Measurements from ENCODE around the gene ZDHHC7. TPM values are rescaled to one million over a fixed set of nuclear protein-coding genes. Genes with fewer than 3 reads are reported as not detected.

The ZDHHC7 gene
- total RNA-seq, 2 experiments from 2014 or later: 25.1 to 27.8 TPM

DNA sequence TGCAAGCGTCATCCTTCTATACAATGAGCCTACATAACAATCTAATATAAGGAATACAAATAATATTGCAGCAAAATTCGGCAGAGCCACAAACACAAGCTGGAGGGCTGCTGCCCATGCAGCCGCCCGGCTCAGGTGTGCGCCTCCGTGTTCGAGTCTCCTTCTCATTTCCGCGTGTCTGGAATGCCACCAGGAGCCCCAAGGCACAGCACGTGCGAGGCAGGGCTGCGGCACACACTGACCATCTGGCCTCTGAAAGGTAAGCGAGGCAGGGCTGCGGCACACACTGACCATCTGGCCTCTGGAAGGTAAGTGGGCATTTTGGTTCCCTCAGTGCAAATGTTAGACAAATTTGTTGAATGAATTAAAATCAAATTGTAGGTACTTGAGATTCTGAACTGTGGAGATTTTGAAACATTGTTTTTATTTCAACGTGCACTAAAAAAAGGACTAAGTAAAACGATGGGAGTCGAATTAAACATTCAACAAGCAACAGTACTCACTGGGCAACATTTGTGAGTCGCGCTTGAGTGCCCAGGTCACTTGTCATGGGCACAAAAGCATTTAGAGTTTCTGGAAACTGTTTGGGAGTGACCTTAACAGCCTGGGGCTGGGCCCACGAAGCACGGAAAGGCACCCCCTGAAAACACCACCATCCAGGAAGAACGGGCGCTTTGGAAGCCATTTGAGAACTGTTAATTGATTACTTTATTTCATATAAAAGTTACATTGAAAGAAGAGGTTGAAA lies 37.4 kb downstream of the ZDHHC7 start:
- Mint-ChIP-seq H3K9me3 (ENCODE audit: low read depth) (no peaks in the 10 kb centered on the region), H3K27ac (no peak overlapping the region), H3K4me1 (peaks cover 4% of the 10 kb centered on the region), H3K4me3 (no peak overlapping the region), H3K36me3 (ENCODE audit: low read depth) (peaks cover 16% of the 10 kb centered on the region), H3K27me3 (no peaks in the 10 kb centered on the region)
- ChIA-PET POLR2A (no interaction called here), CTCF (interaction anchor here (1.3 to 8.0 kb wide), 3 partner anchors 22 to 235 kb away, joined by 4 to 108 read pairs (median 34); no protein-coding TSS in a partner anchor)
- no peak for ATAC-seq
- DNase-seq: no peak
- intact Hi-C loops (cut with DNase I, micrococcal nuclease): loop anchor here (5.0 kb wide), 3 partner anchors 152 to 302 kb away; no protein-coding TSS in a partner anchor

DNA sequence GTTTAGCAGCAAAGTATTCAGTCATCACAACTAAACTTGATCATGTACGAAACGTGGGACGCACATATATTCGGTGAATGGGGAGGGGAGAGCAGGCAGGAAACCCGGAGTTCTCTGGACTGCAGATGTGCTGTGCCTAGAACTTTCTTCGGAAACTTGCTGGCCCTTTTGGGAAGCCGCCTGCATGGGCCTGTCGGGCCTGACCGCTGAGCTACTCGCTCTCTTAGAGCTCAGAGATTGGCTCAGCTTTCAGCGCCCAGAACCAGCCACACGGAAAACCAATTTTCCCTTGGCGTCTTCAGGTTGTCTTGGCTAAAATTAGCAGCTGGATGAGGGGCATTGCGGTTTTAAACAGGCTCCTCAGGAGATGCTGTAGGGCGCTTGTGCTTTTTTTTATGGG lies 38.1 kb downstream of the ZDHHC7 start:
- no peaks in the 10 kb centered on the region for H3K27me3 Mint-ChIP-seq
- no peak overlapping the region for H3K27ac Mint-ChIP-seq
- ChIA-PET POLR2A (no interaction called here), CTCF (interaction anchor here (0.7 to 8.0 kb wide), 4 partner anchors 21 to 234 kb away, joined by 3 to 108 read pairs (median 19); no protein-coding TSS in a partner anchor)
- ATAC-seq: no peak
- DNase-seq: no peak
- no peaks in the 10 kb centered on the region for H3K9me3 Mint-ChIP-seq (ENCODE audit: low read depth)
- intact Hi-C loops (cut with DNase I, micrococcal nuclease): loop anchor here (5.0 kb wide), 3 partner anchors 151 to 301 kb away; no protein-coding TSS in a partner anchor
- peaks cover 4% of the 10 kb centered on the region for H3K4me1 Mint-ChIP-seq
- H3K36me3 Mint-ChIP-seq (ENCODE audit: low read depth): peaks cover 16% of the 10 kb centered on the region
- H3K4me3 Mint-ChIP-seq: no peak overlapping the region

DNA sequence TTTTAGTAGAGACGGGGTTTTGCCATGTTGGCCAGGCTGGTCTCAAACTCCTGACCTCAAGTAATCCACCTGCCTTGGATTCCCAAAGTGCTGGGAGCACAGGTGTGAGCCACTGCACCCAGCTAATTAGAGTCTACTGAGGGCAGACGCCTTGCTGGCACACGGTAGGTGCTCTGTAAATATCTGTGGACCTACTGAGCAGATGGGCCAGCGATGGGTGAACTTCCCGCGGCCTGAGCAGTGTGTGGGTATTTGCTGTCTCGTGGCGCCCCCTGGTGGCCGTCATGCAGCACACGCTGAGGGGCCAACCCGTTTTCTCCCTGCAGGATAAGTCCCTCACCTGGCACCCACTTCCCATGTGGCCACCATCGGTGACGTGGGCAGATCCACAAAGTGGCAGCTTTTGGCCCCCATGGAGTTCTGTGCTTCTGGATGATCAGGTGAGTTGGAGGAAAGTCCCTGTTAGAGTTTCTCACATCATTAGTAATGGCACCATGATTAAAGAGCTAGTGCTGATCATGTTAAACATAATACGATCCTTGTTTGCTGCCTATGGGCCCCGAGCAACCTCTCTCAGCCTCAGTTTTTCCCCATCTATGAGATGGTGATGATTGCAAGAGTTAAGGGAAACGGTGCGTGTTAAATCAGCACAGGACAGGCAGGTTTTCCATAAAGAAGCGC lies 40.7 kb downstream of the ZDHHC7 start:
- ATAC-seq: peak; percentile 99
- H3K27ac Mint-ChIP-seq: no peak overlapping the region
- CTCF ChIA-PET: interaction anchor here (0.5 to 8.0 kb wide), 48 partner anchors 8 to 851 kb away, joined by 3 to 108 read pairs (median 4); partner anchors contain the start of genes CIBAR2, KIAA0513 and ZDHHC7

DNA sequence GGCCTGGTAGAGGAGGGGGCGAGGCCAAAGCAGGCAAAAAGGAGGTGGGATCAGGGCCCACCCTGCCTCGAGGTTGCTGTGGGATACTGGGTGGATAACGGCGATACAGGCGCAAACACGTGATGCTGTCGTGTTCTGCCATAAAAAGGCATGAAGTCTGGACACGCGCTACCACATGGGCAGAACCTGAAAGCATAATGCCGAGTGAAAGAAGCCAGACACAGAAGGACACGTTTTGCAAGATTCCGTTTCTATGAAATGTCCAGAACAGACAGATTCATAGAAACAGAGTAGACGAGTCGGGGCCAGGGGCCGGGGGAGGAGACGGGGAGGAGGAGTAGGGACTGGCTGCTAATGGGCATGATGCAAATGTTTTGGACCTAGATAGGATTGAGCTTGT lies 43.5 kb downstream of the ZDHHC7 start:
- CTCF ChIA-PET: interaction anchor here (5.2 to 8.0 kb wide), 3 partner anchors 15 to 213 kb away, joined by 49 to 108 read pairs (median 57); no protein-coding TSS in a partner anchor
- intact Hi-C loops (cut with DNase I, micrococcal nuclease): no loop called here

More for the DNA sequence above, 40.7 kb downstream of the ZDHHC7 start:
- POLR2A ChIA-PET: no interaction called here
- Mint-ChIP-seq H3K9me3 (ENCODE audit: low read depth) (no peaks in the 10 kb centered on the region), H3K4me1 (peaks cover 4% of the 10 kb centered on the region), H3K36me3 (ENCODE audit: low read depth) (peaks cover 8% of the 10 kb centered on the region), H3K27me3 (no peaks in the 10 kb centered on the region), H3K4me3 (no peak overlapping the region)
- intact Hi-C loops (cut with DNase I, micrococcal nuclease): loop anchor here (1.0 to 5.0 kb wide), 7 partner anchors 45 to 348 kb away; no protein-coding TSS in a partner anchor
- DNase-seq: peak; percentile 91

DNA sequence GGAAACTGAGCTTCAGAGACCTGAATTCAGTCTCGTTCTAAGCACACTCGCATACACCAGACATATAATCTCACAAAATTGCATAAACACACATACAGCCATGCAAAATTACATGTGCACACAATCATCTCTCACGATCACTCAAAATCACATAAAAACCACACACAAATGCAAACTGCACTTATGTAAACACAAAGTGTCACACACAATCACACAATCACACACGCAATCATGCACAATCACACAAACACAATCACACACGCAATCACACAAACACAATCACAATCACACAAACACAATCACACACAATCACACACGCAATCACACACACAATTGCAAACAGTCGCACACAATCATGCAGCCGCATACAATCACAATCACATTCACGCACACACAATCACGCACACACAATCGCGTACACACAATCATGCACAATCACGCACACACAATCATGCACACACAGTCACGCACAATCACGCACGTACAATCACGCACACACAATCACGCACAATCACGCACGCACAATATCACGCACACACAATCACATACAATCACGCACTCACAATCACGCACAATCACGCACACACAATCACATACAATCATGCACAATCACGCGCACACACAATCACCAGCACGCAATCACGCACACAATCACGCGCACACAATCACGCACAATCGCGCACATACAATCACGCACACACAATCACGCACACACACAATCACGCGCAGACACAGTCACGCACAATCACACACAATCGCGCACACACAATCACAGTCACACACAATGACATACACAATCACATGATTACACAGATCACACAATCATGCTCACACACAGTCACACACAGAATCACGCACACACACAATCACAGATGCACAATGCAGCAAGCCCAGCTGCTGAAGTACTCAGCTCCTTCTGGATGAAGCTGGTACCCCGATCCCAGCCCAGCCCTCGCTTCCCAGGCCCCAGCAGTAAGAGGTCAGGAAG lies 45.6 kb downstream of the ZDHHC7 start:
- ATAC-seq (no peak), DNase-seq (no peak)
- Mint-ChIP-seq H3K27ac (no peak overlapping the region), H3K36me3 (ENCODE audit: low read depth) (no peaks in the 10 kb centered on the region), H3K9me3 (ENCODE audit: low read depth) (no peaks in the 10 kb centered on the region), H3K4me1 (peaks cover 3% of the 10 kb centered on the region), H3K4me3 (no peak overlapping the region), H3K27me3 (no peaks in the 10 kb centered on the region)
- intact Hi-C loops (cut with DNase I, micrococcal nuclease): no loop called here
- CTCF ChIA-PET: interaction anchor here (0.7 to 8.0 kb wide), 6 partner anchors 11 to 343 kb away, joined by 3 to 108 read pairs (median 4); no protein-coding TSS in a partner anchor
- POLR2A ChIA-PET: no interaction called here

More for the DNA sequence above, 43.5 kb downstream of the ZDHHC7 start:
- H3K36me3 Mint-ChIP-seq (ENCODE audit: low read depth): no peaks in the 10 kb centered on the region
- H3K4me3 Mint-ChIP-seq: no peak overlapping the region
- DNase-seq (no peak), ATAC-seq (no peak)
- H3K4me1 Mint-ChIP-seq: peaks cover 4% of the 10 kb centered on the region
- POLR2A ChIA-PET: no interaction called here
- no peak overlapping the region for H3K27ac Mint-ChIP-seq
- no peaks in the 10 kb centered on the region for H3K9me3 Mint-ChIP-seq (ENCODE audit: low read depth)
- no peaks in the 10 kb centered on the region for H3K27me3 Mint-ChIP-seq

DNA sequence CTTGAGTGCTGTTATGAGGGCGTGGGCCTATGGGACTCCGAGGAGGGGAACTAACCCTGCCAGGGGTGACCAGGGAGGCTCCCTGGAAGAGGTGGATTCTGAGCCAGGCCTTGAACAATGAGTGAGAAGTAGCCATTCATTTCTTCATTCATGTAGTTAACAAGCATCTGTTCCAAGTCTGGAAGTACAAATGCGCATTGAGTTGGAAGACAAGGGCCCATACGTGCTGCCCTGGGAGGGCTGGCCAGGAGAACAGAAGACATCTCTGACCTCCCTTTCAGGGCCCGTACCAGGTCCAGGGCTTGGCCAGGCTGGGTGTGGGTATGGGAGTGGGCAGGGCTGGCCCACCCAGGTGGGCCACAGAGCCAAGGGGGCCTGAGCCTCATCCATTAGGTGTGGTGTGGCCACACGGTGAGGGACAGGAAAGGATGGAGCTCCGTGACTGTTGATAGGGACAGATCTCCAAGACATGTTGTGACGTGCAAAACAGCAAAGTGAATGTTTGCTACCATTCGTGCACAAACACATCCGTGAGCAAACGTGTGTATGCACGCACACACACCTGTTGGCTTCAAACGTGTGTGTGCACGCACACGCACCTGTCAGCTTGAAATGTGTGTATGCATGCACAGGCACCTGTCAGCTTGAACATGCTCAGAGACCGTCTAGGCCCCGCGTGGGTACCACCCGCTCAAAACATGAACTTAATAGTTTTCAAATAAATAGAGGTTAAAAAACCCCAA lies 46.8 kb downstream of the ZDHHC7 start:
- no peak overlapping the region for H3K27ac Mint-ChIP-seq
- ChIA-PET CTCF (interaction anchor here (0.7 to 1.2 kb wide), 3 partner anchors 10 to 212 kb away, joined by 3 to 4 read pairs (median 4); no protein-coding TSS in a partner anchor), POLR2A (no interaction called here)
- H3K27me3 Mint-ChIP-seq: no peaks in the 10 kb centered on the region
- H3K9me3 Mint-ChIP-seq (ENCODE audit: low read depth): no peaks in the 10 kb centered on the region
- no peak for DNase-seq
- ATAC-seq: no peak
- no peaks in the 10 kb centered on the region for H3K36me3 Mint-ChIP-seq (ENCODE audit: low read depth)
- no peak overlapping the region for H3K4me3 Mint-ChIP-seq
- intact Hi-C loops (cut with DNase I, micrococcal nuclease): no loop called here
- H3K4me1 Mint-ChIP-seq: no peaks in the 10 kb centered on the region

DNA sequence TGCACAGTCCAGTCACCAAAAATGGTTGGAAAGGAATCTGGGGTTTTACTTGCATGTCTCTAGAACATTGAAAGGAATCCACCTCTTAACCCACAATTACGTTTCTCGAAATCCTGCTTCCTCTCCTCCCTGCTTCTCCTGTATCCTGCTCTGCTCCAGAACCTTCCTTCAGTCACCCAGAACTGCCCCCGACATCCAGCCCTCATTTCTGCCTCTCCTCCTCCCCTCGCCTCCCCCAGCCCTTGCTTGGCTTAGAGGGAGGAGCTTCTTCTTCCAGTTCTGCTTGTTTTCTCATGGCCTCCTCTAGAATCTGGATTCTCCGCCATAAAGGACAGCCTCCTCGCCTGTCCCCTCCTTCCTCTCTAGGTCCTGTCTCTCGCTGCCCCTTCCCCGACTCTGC lies 48.3 kb downstream of the ZDHHC7 start:
- ATAC-seq: no peak
- CTCF ChIA-PET: interaction anchor here (1.0 to 2.1 kb wide), 4 partner anchors 8 to 456 kb away, joined by 4 to 8 read pairs (median 4); no protein-coding TSS in a partner anchor
- H3K36me3 Mint-ChIP-seq (ENCODE audit: low read depth): no peaks in the 10 kb centered on the region
- H3K4me1 Mint-ChIP-seq: no peaks in the 10 kb centered on the region
- H3K9me3 Mint-ChIP-seq (ENCODE audit: low read depth): no peaks in the 10 kb centered on the region
- no peak for DNase-seq
- POLR2A ChIA-PET: no interaction called here
- H3K27me3 Mint-ChIP-seq: no peaks in the 10 kb centered on the region
- H3K27ac Mint-ChIP-seq: no peak overlapping the region
- no peak overlapping the region for H3K4me3 Mint-ChIP-seq
- intact Hi-C loops (cut with DNase I, micrococcal nuclease): no loop called here

DNA sequence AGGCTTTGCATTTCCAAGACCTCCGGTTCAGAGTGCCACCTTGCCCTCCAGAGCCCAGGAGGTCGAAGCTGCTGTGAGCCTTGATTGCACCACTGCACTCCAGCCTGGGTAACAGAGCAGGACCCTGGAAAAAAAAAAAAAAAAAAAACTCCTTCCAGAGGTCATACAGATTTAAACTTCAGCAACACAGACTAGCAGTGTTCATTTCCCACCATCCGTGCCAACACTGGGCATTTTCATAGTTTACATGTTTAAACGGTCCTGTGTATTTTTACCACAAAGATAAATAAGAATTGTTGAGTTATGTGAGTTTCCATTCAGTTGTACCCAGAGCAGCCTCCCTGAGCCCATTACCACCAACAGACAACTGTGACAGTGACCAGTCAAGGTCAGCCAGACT lies 50.4 kb downstream of the ZDHHC7 start:
- DNase-seq: no peak
- no peaks in the 10 kb centered on the region for H3K9me3 Mint-ChIP-seq (ENCODE audit: low read depth)
- CTCF ChIA-PET: interaction anchor here (1.2 kb wide), 1 partner anchor 9 kb away, joined by 5 read pairs; no protein-coding TSS in a partner anchor
- H3K36me3 Mint-ChIP-seq (ENCODE audit: low read depth): no peaks in the 10 kb centered on the region
- intact Hi-C loops (cut with DNase I, micrococcal nuclease): no loop called here
- no peak for ATAC-seq
- POLR2A ChIA-PET: no interaction called here
- H3K4me3 Mint-ChIP-seq: no peak overlapping the region
- no peak overlapping the region for H3K27ac Mint-ChIP-seq
- no peaks in the 10 kb centered on the region for H3K4me1 Mint-ChIP-seq
- H3K27me3 Mint-ChIP-seq: no peaks in the 10 kb centered on the region

DNA sequence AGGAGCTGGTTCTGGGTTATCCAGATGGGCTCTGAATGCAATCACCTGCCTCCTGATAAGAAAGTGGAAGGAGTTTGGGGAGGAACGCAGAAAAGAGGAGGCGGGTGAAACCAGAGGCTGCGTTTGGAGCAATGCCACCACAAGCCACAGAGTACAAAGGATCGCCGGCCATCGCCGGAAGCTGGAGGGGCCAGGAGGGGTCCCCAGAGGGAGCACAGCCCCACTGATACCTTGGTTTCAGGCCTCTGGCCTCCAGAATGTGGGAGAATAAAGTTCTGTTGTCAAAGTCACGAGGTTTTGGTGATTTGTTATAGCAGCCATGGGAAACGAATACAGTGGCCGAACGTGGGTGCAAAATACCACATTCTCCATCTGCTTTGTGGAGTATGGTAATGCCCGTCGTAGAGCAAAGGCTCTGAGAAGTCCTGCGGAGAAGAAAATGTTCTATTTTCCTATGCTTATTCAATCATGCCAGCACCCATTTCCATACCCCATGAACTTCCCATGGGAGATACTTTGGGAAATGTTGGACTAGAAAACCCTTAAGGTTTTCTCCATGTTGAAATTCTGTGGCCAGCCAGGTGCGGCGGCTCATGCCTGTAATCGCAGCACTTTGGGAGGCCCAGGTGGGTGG lies 51.4 kb downstream of the ZDHHC7 start:
- no peak for ATAC-seq
- intact Hi-C loops (cut with DNase I, micrococcal nuclease): loop anchor here in 1 of 2 experiments (10.0 kb wide), 1 partner anchor 445 kb away; no protein-coding TSS in a partner anchor
- CTCF ChIA-PET: no interaction called here

DNA sequence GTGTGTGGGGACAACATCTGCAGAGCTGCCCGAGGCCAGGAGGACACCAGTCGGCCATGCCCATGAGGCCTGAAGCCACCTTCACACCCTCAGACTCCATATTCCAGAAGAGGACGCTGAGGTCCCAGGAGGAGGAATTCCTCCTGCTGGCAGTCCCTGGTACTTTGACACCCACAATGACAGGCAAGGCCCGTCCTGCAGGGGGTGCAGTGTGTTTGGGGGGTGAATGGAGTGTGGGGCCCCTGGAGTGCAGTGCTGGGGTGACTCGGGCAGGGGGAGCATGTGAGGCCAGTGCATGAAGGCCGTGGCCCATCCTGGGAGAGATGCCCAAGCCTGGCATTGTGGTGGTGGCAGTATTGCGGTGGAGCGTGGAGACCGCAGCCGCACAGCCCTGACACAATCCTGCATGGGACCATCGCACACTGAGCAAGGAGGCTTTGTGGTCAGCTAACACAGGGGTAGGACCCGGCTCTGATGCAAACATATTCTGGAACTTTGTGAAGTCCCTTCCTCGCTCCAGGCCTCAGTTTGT lies 52.2 kb downstream of the ZDHHC7 start:
- Mint-ChIP-seq H3K4me1 (no peaks in the 10 kb centered on the region), H3K27ac (no peak overlapping the region), H3K27me3 (no peaks in the 10 kb centered on the region), H3K4me3 (no peak overlapping the region), H3K36me3 (ENCODE audit: low read depth) (no peaks in the 10 kb centered on the region), H3K9me3 (ENCODE audit: low read depth) (no peaks in the 10 kb centered on the region)
- CTCF ChIA-PET: no interaction called here
- ATAC-seq: peak; percentile 39
- no peak for DNase-seq
- POLR2A ChIA-PET: no interaction called here
- intact Hi-C loops (cut with DNase I, micrococcal nuclease): loop anchor here in 1 of 2 experiments (10.0 kb wide), 1 partner anchor 444 kb away; no protein-coding TSS in a partner anchor

More for the DNA sequence above, 51.4 kb downstream of the ZDHHC7 start:
- Mint-ChIP-seq H3K4me1 (no peaks in the 10 kb centered on the region), H3K4me3 (no peak overlapping the region), H3K36me3 (ENCODE audit: low read depth) (no peaks in the 10 kb centered on the region), H3K27me3 (no peaks in the 10 kb centered on the region), H3K27ac (no peak overlapping the region), H3K9me3 (ENCODE audit: low read depth) (no peaks in the 10 kb centered on the region)
- POLR2A ChIA-PET: no interaction called here
- no peak for DNase-seq

Data from activated CD4-positive, alpha-beta T cell treated with anti-CD3 and anti-CD28 coated beads for 36 hours (primary cell).